ENCODE data around the gene RASGEF1B. TPM values are rescaled to one million over a fixed set of nuclear protein-coding genes. Genes with fewer than 3 reads are reported as not detected.
"Not testable (repeated sequence)": the region's sequence is repeated elsewhere in the genome, so short reads cannot be mapped to it uniquely, and the experiment has no call there.

RASGEF1B gene
- total RNA-seq, 1 experiment from 2014 or later, result 1.1 TPM

GRCh38 chr4:81498551-81499099 lies 26.9 kb upstream of the RASGEF1B start:
- no peak for DNase-seq (ENCODE audit: low read depth)

DNA sequence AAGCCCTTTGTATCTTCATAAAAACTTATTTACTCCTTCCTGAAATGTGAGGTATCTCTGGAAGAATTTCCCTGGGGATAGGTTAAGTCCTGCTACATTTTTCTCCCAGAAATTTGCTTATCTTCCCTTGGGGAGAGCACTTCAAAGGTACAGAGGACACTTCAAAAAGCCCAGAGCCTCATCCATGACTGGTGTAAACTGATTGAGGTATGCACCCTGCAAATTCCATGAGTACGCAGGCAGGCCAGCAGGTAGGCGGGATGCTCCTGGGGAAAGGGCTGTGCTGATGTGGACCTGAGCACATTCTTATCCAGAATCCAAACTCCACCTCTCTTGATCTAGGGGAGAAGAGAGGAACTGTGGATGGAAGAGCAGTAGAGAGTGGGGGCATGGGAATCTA lies 26.3 kb upstream of the RASGEF1B start:
- no peak for DNase-seq (ENCODE audit: low read depth)

DNA sequence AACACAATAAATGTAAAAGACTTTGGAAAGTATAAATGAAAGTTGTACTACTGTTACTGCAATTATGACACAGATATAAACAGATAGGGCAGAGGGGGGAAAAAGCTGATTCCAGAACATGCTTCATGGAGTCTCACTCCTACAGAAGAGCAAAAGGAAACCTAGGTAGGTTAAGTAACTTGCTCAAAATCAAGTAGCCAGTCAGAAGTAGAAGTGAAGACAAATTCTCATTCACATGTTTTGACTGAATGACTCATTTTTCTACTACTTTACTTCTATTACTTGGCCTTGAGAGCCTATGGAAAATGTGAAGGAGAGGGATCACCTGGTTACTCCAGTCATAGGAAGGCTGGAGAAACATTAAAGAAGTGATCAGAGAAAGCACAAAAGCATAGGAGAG lies 23.6 kb upstream of the RASGEF1B start:
- DNase-seq (ENCODE audit: low read depth), result no peak

GRCh38 chr4:81494031-81494431 lies 22.3 kb upstream of the RASGEF1B start:
- no peak for DNase-seq (ENCODE audit: low read depth)

- no peak for DNase-seq (ENCODE audit: low read depth)
These were observed 21.0 kb upstream of the RASGEF1B start for GRCh38 chr4:81492606-81493230.

DNA sequence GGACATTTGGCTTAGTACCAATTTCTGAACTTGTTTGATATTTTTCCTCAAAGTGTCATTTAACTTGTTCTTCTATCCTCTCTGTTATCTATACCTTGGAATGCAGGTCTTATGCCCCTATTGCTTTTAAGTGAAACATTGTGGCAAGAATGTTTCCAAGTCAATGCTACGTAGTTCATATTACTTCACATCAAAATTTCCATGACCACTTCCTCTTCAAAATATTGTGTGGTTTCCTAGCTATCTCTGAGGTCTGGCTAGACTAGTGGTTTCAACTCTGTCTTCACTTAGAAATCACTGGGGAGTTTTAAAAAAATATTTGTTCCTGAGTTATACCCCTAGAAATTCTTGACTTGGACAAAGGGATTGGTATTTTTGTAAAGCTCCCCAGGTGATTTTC lies 20.2 kb upstream of the RASGEF1B start:
- no peak for DNase-seq (ENCODE audit: low read depth)

- DNase-seq (ENCODE audit: low read depth), result no peak
These were observed 18.9 kb upstream of the RASGEF1B start for GRCh38 chr4:81490403-81491160.

DNA sequence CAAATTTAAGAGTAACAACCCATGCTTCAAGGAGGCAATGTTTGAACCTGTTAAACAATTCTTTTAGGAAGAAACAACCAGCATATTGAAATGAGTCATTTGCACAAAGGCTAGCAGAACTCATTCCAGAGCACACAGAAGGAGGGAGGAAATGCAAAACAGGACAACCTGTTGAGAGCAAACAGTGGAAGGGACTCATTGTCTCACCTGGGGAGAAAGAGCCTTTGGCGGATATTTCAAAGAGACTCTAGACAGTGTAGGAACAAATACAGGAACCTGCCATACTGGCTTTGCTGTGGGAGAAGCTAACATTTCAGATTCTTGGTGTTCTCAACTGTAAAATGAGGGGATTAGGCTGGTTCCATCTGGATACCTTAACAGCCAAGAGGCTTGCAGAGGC lies 14.8 kb upstream of the RASGEF1B start:
- DNase-seq (ENCODE audit: low read depth), result no peak

GRCh38 chr4:81485310-81485980 lies 13.7 kb upstream of the RASGEF1B start:
- DNase-seq (ENCODE audit: low read depth), result no peak

- no peak for DNase-seq (ENCODE audit: low read depth)
These were observed 10.6 kb upstream of the RASGEF1B start for GRCh38 chr4:81482326-81482725.

DNA sequence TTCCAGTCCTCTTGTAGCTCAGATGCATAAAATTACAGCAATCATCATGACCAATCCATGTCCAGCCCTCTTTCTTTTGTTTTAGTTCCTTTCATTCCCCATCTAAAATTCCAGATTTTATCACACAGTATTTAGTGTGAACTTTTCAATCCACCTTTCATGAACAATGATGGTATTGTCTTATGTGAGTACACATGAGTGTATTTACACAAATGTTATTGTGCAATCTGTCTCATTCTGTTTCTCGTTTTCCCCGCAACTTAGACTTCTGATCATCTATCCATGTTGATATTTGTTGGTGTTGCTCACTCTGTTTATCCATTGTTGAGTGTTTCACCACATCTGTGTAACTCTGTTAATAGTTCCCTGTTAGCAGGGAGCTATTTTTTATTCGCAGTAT lies 9.4 kb upstream of the RASGEF1B start:
- DNase-seq (ENCODE audit: low read depth), result no peak

GRCh38 chr4:81479573-81479972 lies 7.9 kb upstream of the RASGEF1B start:
- not testable (repeated sequence) for DNase-seq (ENCODE audit: low read depth)

- peak; percentile 37 for DNase-seq (ENCODE audit: low read depth)
These were observed 1.9 kb upstream of the RASGEF1B start for GRCh38 chr4:81473331-81474265.

DNA sequence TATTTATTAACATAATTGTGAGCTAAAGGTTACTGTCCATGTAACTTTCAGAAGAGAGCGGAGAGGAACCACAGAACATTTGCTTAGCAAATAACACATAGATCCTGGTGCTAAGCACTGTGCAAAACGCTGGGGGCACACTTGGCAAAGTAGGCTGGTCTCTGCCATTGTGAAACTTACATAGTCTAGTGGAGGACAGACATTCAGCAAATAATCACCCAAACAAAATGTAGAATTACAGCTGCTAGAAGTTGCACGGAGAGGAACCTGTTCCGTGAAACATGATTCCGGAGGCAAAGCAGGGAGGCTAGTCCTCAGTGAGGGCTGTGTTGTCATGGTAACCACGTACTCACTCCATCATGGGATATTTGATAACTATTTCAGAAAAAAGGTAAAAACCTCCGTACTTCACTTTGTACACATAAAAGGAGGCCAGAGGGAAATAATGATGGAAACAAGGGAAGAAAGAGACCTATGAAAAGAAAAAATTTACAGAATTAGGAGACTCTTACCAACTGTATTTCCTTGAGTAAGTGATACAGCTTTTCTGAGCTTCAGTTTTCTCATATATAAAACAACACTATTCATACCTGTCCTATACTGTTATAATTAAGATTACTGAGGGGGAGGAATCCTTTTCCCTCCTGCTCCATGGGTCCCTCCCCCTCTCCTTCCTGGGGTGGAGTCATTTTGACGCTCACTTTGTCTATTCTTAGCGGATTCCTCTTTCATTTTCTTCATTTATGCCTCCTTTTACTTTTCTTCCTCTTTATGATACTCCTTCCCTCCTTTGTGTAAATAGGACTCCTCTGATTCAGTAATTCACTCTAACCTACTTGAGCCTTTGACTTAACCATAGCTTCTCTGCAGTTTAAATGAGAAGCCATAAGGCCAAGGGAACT lies 825 bp upstream of the RASGEF1B start:
- peak; percentile 42 for DNase-seq (ENCODE audit: low read depth)

DNA sequence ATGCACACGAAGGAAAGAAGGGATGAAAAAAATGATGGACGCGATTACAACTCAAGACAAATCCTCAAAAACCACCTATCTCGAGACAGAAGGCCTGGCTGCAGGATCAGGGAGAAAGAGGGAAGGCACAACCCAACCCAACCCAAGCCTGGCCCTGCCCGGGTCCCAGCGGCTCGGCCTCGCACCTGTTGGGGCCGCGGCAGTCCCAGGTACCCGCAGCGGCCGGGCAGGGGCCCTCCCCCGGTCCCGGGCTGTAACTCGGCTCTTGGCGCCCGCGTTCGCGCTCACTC lies 464 bp downstream of the RASGEF1B start:
- no peak for DNase-seq (ENCODE audit: low read depth)

DNA sequence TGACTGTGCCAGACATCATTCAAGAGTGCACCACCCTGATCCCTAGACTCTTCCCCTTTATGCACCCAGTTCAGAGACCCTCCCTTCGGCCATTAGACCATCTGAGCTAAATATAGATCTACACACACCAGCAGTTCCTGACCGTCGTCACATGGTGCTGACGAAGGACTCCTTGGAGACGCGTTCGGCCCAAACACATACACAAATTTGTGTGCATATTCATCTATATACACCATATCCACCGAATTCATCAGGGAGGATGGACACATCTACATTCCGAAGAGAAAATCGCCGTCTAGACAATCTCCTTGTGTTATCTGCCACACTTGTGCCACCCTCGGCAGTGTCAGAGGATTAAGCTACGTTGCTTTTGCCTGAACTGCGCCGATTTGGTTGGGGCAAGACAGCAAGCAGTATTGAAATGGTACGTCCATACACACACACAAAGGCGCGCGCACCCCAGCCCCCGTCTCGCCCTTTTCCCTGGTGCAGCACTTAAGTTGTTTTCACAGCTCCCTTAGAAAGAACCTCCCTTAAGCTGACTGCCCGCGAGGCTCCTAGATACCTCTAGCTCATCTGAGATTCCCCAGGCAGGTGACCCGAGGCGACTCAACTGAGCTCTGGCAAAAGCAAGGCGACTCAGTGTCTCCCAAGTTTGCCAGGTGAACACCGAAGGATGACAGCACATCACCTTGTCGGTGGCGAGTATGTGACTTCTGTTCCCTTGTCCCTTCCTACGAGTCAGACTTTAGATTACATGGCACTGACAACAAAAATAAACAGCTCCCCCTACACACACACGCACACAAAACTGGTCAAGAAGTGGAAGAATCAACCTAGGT lies 1.0 kb downstream of the RASGEF1B start:
- peak; percentile 13 for DNase-seq (ENCODE audit: low read depth)

DNA sequence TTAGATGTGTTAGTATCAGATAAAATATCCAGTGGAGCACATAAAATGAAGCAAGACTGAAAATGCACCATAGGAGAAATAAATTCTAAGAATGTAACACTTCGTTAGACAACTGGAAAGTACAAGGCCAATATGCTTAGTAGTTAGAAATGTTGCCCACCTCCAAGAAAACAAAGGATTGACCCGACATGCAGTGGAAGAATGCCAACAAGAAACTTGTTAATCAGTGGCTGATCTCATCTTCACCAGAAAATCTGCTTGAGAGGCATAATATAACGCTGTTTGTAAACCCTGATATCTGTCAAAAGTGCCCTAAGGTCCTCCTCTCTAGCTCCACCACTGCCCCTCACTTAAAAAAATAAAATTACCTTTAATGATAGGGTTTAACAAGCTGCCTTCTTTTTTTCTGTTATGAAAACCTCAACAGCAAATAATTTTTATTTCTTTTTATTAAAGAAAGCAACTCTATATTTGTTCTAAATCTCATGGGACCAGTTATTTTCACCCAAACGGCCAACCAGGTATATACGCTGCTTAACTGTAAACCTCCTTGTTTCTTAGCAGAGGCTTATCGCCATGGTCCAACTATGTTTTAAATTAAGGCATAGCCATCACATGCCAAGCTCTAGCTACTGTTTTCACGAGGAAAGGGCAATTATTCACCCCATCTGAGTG lies 1.8 kb downstream of the RASGEF1B start:
- no peak for DNase-seq (ENCODE audit: low read depth)

DNA sequence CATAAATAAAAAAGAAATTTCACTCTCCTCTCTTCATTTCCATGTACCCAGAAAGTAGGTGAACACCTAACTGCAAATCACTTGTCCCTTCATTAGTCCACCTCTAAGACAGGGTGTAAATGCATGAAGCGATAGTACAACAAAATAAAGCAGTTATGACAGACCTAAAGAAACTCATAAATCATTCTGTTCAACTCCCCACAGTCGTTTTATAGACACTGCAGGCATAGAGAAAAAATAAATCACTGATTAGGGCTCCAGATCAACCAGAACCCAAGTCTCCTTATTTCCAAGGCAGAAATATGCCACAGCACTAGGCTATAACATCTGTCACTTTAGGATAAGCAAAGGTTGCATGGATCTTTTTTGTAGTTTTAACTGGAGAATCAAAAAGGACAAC lies 3.0 kb downstream of the RASGEF1B start:
- no peak for DNase-seq (ENCODE audit: low read depth)

- no peak for DNase-seq (ENCODE audit: low read depth)
These were observed 4.1 kb downstream of the RASGEF1B start for GRCh38 chr4:81467672-81467964.

Data from Daoy (cell line).